Activated T-cell treated with anti-CD3 and anti-CD28 coated beads, Interleukin-2, amount 50 U/mL, for 4 hours (primary cell): ENCODE results near the gene NLGN1. TPM values are rescaled to one million over a fixed set of nuclear protein-coding genes. Genes with fewer than 3 reads are reported as not detected.
"Not testable (repeated sequence)": the region's sequence is repeated elsewhere in the genome, so short reads cannot be mapped to it uniquely, and the experiment has no call there.

ENCODE experiments used
- ATAC-seq, 2 donors: fragments of 200-7000 bp; cut with Tn5 transposase; one replicate each; pipeline ENCODE4 v1.10.0; 2021
- DNase-seq: peaks from one replicate; pipeline ENCODE4 v3.0.0-alpha.2; 2020
- H3K27me3 Mint-ChIP-seq: one replicate; pipeline ENCODE4 v1.8.0; 2021; ENCODE audit warnings: low read depth, mixed read lengths
- H3K36me3 Mint-ChIP-seq: one replicate; pipeline ENCODE4 v1.8.0; 2022; ENCODE audit warnings: mixed read lengths; ENCODE audit not compliant: insufficient read depth
- H3K4me1 Mint-ChIP-seq: one replicate; pipeline ENCODE4 v1.8.0; 2021; ENCODE audit warnings: low read depth, mixed read lengths
- H3K4me3 Mint-ChIP-seq: one replicate; pipeline ENCODE4 v1.8.0; 2021; ENCODE audit warnings: mild to moderate bottlenecking, moderate library complexity, mixed read lengths
- H3K9me3 Mint-ChIP-seq: one replicate; pipeline ENCODE4 v1.8.0; 2021; ENCODE audit warnings: mixed read lengths
- total RNA-seq, 3 donors: library from RNA; stranded (reverse); gene quantifications; one replicate each; pipeline ENCODE4 v1.2.1, GENCODE V29; 2021

NLGN1 gene
- total RNA-seq, 3 donors from 2014 or later, result not detected

DNA sequence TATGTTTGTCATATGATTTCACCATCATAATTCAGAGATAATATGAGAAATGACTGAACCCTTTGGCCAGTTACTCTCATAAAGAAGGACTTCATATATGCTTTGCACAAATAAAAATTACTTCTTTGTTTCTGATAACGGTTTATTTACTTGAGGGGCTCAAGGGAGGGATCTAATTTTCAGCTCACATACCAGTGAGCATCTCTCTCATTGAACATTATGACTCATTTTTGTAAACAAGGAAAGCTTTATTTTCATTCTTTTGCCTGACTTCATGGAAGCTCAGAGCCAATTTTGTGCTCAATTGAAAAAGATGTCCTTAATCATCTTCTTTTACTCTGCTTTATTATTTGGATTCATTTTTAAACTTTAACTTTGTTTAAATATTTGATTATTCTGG lies 5.8 kb downstream of the NLGN1 start:
- no peak for ATAC-seq
- Mint-ChIP-seq H3K9me3 (no peaks in the 10 kb centered on the region), H3K27me3 (peaks cover 14% of the 10 kb centered on the region), H3K4me1 (no peaks in the 10 kb centered on the region), H3K4me3 (no peak overlapping the region), H3K36me3 (no peaks in the 10 kb centered on the region)
- DNase-seq, result no peak

DNA sequence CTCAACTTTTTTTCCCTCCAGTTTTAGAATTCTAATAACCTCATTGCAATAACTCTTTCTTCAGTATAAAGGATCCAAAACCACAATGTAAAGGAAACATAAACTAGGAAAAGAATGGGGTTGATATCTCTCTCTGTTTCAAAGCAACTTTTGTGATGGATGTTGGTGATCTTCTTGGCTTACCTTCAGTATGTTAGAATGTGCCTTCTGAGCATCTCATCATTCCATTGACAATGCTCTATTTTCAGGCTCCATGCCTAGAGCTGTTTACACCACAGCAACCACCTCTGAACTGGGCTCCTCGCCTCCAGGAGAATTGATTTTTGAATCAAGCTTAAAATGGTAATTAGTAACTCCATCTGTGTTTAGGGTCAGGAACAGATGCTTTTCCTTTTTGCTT lies 6.6 kb downstream of the NLGN1 start:
- H3K4me3 Mint-ChIP-seq, result no peak overlapping the region
- no peaks in the 10 kb centered on the region for H3K4me1 Mint-ChIP-seq
- H3K9me3 Mint-ChIP-seq, result no peaks in the 10 kb centered on the region
- H3K36me3 Mint-ChIP-seq, result no peaks in the 10 kb centered on the region
- peaks cover 8% of the 10 kb centered on the region for H3K27me3 Mint-ChIP-seq
- ATAC-seq (no peak), DNase-seq (no peak)

DNA sequence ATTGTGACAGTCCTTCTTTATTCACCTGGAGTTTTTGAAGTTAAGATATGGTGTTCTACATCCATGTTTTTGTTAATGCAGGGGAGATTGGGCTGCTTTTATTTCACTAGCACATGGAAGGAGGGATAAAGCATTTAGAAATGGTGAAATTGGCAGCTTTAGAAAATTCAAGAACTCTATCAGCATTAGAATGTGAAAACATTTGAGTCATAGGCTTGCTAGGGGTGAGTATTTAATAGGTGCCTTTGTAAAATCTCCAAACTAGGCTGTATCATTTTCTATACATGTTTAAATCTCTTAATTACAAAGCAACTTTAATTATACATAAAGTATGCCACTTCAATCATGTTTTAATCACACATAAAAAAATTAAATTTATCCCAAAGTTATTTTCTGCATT lies 12.9 kb downstream of the NLGN1 start:
- DNase-seq (no peak), ATAC-seq (no peak)
- Mint-ChIP-seq H3K27me3 (no peaks in the 10 kb centered on the region), H3K9me3 (no peaks in the 10 kb centered on the region), H3K36me3 (no peaks in the 10 kb centered on the region), H3K4me1 (no peaks in the 10 kb centered on the region), H3K4me3 (no peak overlapping the region)

DNA sequence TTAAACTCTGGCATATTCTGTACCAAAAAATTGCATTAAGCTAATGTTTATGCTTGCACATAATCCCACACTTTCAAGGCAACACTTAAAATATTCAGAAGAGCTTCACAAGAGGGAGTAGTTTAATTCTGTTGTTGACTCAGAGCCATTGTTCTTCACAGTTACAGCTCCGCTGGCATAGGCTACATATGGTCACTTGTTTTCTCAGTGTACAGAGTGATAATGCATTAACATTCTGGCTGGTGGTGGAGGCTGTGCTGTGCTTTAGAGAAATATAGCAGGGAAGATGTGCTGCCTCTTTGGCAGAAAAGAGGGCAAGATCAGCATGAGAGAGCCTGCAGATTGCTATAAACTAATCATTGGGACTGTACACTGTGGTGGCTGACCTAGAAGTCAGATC lies 13.3 kb downstream of the NLGN1 start:
- no peaks in the 10 kb centered on the region for H3K36me3 Mint-ChIP-seq
- H3K9me3 Mint-ChIP-seq, result no peaks in the 10 kb centered on the region
- DNase-seq, result no peak
- H3K27me3 Mint-ChIP-seq, result no peaks in the 10 kb centered on the region
- no peak overlapping the region for H3K4me3 Mint-ChIP-seq
- no peaks in the 10 kb centered on the region for H3K4me1 Mint-ChIP-seq
- no peak for ATAC-seq

DNA sequence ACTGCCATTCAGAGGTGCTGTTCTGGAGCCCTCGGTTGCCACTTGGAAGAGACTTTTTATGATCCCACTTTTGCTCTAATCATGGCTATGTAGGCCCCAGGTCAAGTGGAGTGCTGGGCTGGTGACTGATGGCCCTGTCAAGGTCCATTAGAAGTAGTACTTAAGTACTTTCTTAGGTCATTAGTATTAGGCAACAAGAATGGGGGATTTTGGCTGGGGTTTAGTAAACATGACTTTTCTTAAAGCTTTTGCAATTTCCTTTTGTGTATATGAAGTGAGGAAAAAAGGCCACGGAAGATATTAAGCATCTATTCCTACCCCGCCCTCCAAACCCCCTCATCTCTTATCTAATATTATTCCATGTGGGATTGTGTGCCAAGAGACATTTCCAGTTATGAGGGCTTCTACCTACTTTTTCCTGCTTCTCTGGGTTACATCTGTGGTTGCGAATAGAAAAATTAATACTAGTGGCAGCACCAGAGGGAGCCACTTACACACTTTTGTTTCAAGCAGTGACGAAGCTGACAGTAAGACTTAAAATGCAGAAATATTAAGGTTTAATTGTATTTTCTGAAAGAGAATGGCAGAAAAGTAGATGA lies 13.9 kb downstream of the NLGN1 start:
- no peak for DNase-seq
- H3K4me1 Mint-ChIP-seq, result no peaks in the 10 kb centered on the region
- ATAC-seq, result no peak
- no peaks in the 10 kb centered on the region for H3K9me3 Mint-ChIP-seq
- H3K4me3 Mint-ChIP-seq, result no peak overlapping the region
- H3K36me3 Mint-ChIP-seq, result no peaks in the 10 kb centered on the region
- H3K27me3 Mint-ChIP-seq, result no peaks in the 10 kb centered on the region

DNA sequence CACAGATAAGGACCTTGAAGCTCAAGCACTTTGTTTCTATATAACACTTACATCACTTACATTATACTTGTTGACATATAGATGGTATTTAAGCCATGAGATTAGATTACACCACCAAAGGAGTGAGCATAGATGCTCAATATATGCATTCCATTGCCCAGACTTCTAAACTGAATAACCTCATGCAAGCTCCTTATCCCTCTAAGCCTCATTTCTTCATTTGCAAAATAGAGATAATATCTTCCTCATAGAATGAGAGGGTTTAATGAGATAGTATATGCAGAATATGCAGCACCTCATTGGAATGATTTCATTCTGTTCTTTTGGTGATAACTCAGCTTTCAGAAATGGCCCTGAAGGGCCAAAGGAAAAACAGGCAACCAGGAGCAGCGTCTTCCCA lies 18.5 kb downstream of the NLGN1 start:
- DNase-seq (no peak), ATAC-seq (no peak)
- H3K9me3 Mint-ChIP-seq, result no peaks in the 10 kb centered on the region
- H3K4me3 Mint-ChIP-seq, result no peak overlapping the region
- H3K36me3 Mint-ChIP-seq, result no peaks in the 10 kb centered on the region
- no peaks in the 10 kb centered on the region for H3K4me1 Mint-ChIP-seq
- no peaks in the 10 kb centered on the region for H3K27me3 Mint-ChIP-seq

DNA sequence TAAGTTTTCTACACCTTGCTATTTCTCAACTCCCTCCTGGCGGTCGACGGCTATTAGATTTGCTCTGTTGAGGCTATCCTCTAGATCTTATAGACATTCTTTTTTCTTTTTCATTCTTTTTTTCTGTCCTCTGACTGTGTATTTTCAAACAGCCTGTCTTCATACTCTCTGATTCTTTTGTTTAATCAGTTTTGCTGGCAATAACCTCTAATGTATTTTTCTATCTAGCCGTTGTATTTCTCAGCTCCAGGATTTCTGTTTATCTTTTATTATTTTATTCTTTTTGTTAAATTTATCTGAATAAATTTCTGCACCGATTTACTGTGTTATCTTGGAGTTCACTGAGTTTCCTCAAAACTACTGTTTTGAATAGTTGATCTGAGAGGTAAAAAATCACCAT lies 31.5 kb downstream of the NLGN1 start:
- Mint-ChIP-seq H3K27me3 (no peaks in the 10 kb centered on the region), H3K36me3 (no peaks in the 10 kb centered on the region), H3K9me3 (peaks cover 23% of the 10 kb centered on the region), H3K4me3 (no peak overlapping the region), H3K4me1 (no peaks in the 10 kb centered on the region)
- no peak for DNase-seq
- no peak for ATAC-seq

DNA sequence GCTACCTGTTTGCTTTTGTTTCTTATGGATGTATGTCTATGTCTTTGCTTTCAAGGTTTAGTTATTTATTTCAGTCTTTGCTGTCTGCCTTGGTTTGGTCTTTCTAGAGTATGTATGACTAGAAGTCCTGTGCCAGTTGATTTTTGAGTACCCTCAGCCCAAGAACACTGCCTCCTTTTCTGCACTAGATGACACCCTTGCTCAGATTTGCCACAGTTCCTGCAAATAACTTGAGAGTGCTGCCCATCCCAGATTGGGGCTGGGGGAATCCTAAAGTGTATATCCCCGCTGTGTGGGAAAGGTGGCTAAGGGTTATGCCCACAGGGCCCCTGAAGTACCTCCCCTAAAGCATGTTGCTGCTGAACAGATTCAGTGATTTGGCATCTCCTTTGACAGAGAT lies 32.0 kb downstream of the NLGN1 start:
- ATAC-seq, result no peak
- DNase-seq, result no peak
- no peak overlapping the region for H3K4me3 Mint-ChIP-seq

DNA sequence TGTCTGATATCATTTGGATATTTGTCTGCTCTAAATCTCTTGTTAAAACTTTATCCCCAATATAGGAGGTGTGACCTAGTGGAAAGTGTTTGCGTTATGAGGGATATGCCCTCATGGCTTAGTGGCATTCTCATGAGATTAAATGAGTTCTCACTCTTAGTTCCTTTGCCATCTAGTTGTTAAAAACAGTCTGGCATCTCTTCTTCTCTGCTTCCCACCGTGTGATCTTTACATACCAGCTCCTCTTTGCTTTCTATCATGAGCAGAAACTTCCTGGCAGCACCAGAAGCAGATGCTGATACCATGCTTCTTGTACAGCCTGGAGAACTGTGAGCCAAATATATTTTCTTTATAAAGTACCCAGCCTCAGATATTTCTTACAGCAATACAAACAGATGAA lies 33.0 kb downstream of the NLGN1 start:
- ATAC-seq (no peak), DNase-seq (no peak)
- H3K36me3 Mint-ChIP-seq, result no peaks in the 10 kb centered on the region

More for the DNA sequence above, 32.0 kb downstream of the NLGN1 start:
- Mint-ChIP-seq H3K27me3 (no peaks in the 10 kb centered on the region), H3K9me3 (peaks cover 23% of the 10 kb centered on the region), H3K36me3 (no peaks in the 10 kb centered on the region), H3K4me1 (no peaks in the 10 kb centered on the region)

DNA sequence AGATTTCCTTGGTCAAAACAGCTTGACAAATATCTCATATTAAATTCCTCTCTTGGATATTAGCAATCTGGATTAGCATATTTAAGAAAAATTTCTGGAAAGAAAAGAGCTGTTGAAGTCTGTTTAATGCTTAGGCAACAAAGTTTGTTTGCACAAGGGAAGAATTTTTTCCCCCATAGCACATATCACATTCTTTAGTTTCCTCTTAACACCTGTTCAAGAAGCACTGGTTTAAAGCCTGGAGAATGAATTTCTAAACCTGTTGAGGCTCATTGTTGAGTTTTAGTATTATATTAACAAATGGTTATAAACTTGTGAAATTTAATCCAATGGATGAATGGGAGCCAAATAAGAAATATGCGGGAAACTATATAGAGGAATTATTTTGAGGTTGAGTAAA lies 41.5 kb downstream of the NLGN1 start:
- no peaks in the 10 kb centered on the region for H3K4me1 Mint-ChIP-seq
- no peaks in the 10 kb centered on the region for H3K27me3 Mint-ChIP-seq
- ATAC-seq, result no peak
- H3K4me3 Mint-ChIP-seq, result no peak overlapping the region
- no peaks in the 10 kb centered on the region for H3K36me3 Mint-ChIP-seq
- H3K9me3 Mint-ChIP-seq, result peaks cover 12% of the 10 kb centered on the region
- DNase-seq, result no peak

More for the DNA sequence above, 33.0 kb downstream of the NLGN1 start:
- Mint-ChIP-seq H3K27me3 (no peaks in the 10 kb centered on the region), H3K4me1 (no peaks in the 10 kb centered on the region), H3K4me3 (no peak overlapping the region), H3K9me3 (peaks cover 23% of the 10 kb centered on the region)

DNA sequence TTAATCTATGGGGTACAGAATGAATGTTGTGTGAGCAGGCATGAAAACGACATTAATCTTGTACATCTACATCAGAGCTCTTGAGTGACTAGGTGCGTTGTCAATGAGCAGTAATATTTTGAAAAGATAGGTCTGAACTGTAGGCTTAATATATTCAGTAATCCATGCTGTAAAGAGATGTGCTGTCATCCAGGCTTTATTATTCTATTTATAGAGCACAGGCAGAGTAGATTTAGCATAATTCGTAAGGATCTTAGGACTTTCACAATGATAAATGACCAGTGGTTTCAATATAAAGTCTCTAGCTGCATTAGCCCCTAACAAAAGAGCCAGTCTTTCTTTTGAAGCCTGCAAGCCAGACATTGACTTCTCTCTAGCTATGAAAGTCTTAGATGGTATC lies 43.0 kb downstream of the NLGN1 start:
- Mint-ChIP-seq H3K4me1 (no peaks in the 10 kb centered on the region), H3K9me3 (peaks cover 12% of the 10 kb centered on the region), H3K36me3 (no peaks in the 10 kb centered on the region), H3K4me3 (no peak overlapping the region), H3K27me3 (no peaks in the 10 kb centered on the region)
- ATAC-seq (no peak), DNase-seq (no peak)

DNA sequence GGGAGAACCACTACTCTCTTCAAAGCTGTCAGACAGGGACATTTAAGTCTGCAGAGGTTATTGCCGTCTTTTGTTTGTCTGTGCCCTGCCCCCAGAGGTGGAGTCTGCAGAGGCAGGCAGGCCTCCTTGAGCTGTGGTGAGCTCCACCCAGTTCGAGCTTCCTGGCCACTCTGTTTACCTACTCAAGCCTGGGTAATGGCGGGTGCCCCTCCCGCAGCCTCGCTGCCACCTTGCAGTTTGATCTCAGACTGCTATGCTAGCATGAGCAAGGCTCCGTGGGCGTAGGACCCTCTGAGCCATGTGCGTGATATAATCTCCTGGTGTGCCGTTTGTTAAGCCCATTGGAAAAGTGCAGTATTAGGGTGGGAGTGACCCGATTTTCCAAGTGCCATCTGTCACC lies 54.0 kb downstream of the NLGN1 start:
- ATAC-seq, H3K4me1 Mint-ChIP-seq, H3K27me3 Mint-ChIP-seq, H3K4me3 Mint-ChIP-seq, H3K36me3 Mint-ChIP-seq, DNase-seq: not testable (repeated sequence)
- H3K9me3 Mint-ChIP-seq, result peaks cover 18% of the 10 kb centered on the region

DNA sequence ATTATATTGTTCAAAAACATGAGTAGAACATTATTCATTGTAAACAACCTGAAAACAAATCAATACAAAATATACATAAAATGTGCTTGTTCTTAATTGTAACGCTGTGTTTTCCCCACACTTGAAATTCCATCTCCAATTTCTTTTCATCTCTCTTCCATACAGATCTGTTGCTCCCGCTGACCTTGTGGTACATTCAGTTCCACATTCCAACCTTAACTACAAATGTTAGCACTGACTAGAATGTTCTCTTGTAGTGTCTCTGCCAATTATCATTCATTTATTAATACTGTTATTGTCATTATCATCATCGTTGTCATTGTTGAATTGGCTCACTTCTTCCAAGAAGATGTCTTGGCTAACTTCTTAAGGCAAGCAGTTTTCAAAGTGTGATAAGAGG lies 65.7 kb downstream of the NLGN1 start:
- DNase-seq, result no peak
- ATAC-seq, result no peak
- no peaks in the 10 kb centered on the region for H3K27me3 Mint-ChIP-seq
- peaks cover 5% of the 10 kb centered on the region for H3K9me3 Mint-ChIP-seq
- H3K36me3 Mint-ChIP-seq, result no peaks in the 10 kb centered on the region
- H3K4me1 Mint-ChIP-seq, result no peaks in the 10 kb centered on the region
- H3K4me3 Mint-ChIP-seq, result no peak overlapping the region

DNA sequence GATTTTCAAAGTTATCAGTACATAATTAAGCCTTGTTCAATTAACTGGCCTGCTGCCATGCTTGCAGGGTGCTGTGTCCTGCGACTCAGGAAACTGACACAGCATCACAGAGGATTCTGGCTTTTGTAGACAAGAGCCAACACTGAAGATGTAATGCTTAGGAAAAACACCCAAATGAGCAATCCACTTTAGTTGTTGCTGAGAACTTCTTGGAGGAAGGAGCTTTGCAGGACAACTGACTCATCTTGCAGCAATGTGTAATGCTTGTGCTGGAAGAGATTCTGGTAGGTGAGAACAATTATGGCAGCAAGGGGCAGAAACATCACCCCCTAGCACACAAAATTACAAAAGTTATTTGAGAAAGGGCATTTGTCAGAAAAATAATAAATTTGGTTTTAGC lies 67.6 kb downstream of the NLGN1 start:
- no peak for DNase-seq
- ATAC-seq, result no peak
- H3K4me1 Mint-ChIP-seq, result no peaks in the 10 kb centered on the region
- no peak overlapping the region for H3K4me3 Mint-ChIP-seq
- peaks cover 5% of the 10 kb centered on the region for H3K9me3 Mint-ChIP-seq
- no peaks in the 10 kb centered on the region for H3K27me3 Mint-ChIP-seq
- no peaks in the 10 kb centered on the region for H3K36me3 Mint-ChIP-seq

DNA sequence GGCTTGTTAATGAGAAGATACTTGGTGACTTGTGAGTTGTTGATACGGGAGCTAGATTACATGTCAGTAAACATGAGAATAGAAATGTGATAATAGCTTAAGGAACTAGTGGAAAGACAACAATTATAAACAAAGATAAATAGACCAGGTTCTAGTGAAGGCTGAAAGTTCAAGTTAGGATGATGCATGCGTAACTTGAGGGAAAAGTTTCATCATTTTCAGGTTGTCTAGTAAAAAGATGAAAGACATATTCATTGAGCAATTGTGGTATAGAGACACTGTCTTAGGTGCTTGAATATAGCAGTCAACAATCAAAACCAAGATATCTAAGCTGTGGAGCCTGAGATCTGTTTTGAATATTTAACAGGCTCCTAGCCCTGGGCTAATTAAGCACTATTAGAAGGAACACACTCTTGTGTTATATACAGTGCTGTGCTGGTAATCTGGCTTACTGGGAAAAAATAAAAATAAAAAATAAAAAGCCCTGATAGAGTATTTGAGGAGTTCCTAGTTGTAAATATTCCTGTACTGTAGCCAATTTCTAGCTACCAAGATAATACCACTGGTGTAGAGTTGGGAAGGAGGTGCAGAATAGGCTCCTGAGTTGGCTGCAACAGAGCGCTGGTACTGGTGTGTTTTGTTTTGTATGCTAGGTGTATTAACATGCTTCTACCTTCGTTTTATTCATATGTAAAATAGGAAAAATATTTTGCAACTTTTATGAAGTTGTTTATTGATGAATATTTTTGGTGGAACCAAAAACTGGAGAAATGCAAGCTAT lies 68.5 kb downstream of the NLGN1 start:
- DNase-seq (no peak), ATAC-seq (no peak)
- H3K9me3 Mint-ChIP-seq, result peaks cover 5% of the 10 kb centered on the region
- H3K27me3 Mint-ChIP-seq, result no peaks in the 10 kb centered on the region
- H3K4me3 Mint-ChIP-seq, result no peak overlapping the region
- no peaks in the 10 kb centered on the region for H3K4me1 Mint-ChIP-seq
- H3K36me3 Mint-ChIP-seq, result no peaks in the 10 kb centered on the region
